Midbrain (tissue), 1 donor: Measurements from ENCODE around the gene CCDC63.
"Not testable (repeated sequence)": the region's sequence is repeated elsewhere in the genome, so short reads cannot be mapped to it uniquely, and the experiment has no call there.

Experiments used
- DNase-seq: peaks from one replicate; lab custom pipeline; 2025; lab: John Stamatoyannopoulos, UW

Gene CCDC63

GRCh38 chr12:110923192-110923591, 76.4 kb downstream of the CCDC63 start:
- no peak for DNase-seq

- no peak for DNase-seq
These were observed 77.0 kb downstream of the CCDC63 start for GRCh38 chr12:110923692-110924334.

GRCh38 chr12:110927546-110927945, 80.8 kb downstream of the CCDC63 start:
- no peak for DNase-seq

- no peak for DNase-seq
These were observed 81.9 kb downstream of the CCDC63 start for GRCh38 chr12:110928700-110929099.

- no peak for DNase-seq
These were observed 83.0 kb downstream of the CCDC63 start for GRCh38 chr12:110929818-110930217.

DNA sequence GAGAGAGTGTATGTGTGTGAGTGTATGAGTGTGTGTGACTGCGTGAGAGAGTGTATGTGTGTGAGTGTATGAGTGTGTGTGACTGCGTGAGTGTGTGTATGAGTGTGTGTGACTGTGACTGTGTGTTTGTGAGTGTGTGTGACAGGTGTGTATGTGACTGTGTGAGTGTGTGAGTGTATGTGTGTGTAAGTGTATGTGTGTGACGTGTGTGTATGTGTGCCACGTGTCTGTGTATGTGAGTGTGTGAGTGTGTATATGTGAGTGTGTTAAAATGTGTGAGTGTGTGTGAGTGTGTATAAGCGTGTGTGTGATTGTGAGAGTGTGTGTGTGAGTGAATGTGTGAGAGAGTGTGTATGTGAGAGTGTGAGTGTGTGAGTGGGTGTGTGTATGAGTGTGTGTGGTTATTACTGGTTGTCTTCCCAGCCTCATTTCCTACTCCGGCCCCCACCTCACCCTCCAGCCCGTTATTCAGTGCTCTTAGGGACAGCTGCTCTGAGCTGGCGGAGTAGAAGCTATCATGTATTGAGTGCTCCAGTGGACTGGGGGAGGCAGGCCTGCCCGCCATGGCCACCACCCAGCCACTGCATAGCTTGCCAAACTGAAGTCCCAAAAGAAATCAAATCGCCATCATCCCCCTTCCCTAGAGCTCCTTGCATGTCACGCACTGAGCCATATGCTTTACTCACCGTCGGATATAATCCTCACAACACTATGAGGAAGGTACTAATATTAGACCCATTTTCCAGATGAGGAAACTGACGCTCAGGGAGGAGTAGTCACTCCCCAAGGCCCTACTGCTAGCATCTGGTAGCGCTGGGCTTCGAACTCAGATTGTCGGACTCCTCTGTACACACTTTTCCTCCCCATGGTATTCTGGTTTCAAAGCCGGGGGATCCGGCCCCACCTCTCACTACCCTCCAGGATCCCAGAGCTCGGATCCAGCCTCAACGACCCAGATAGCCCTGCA, 83.8 kb downstream of the CCDC63 start:
- DNase-seq: no peak

DNA sequence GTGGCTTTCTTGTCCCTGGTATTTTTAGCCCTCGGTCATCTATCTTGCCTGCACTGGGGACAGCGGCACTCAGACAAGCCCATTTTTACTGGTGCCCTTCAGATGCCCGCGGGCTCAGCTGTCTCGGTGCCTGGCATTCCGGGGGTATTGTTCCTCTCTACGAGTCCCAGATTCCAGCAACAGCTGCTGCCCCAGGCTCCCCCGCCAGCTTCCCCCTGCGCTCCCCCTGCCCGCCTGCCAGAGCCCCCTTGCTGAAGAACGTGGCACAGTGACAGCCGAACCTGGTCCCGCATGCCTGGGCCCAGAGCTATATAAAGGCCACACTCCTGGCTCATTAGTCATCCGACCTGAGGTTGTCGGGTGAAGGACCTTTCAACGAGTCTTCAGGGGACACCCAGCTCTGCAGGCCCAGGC, 84.5 kb downstream of the CCDC63 start:
- no peak for DNase-seq

GRCh38 chr12:110932046-110932445, 85.3 kb downstream of the CCDC63 start:
- DNase-seq: no peak

DNA sequence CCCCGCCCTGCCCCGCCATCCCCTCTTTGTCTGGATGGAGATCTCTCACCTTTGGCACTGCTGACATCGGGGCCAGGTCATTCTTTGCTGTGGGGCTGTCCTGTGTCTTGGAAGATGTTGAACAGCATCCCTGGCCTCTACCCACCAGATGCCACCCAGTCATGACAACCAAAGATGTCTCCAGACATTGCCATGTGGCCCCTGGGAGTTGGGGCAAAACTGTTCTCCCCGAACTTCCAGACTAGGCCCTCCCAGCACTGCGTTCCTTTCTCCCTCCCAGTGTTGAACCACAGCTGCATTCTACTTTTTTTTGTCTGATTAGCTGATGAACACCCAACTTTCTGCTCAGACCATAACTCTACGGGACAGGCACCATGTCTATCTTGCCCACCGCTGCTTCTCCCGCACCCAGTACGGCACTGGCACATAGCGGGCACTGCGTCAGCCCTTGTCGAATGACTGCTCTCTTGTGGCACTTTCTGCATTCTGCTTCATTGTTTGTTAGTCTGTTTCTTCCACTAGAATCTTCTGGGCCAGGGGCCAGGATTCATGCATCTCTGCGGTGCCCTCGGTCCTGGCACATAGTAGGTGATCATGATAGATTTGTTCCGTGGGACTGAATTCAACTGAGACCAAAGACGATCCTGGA, 86.7 kb downstream of the CCDC63 start:
- no peak for DNase-seq

GRCh38 chr12:110934093-110934852, 87.5 kb downstream of the CCDC63 start:
- no peak for DNase-seq

DNA sequence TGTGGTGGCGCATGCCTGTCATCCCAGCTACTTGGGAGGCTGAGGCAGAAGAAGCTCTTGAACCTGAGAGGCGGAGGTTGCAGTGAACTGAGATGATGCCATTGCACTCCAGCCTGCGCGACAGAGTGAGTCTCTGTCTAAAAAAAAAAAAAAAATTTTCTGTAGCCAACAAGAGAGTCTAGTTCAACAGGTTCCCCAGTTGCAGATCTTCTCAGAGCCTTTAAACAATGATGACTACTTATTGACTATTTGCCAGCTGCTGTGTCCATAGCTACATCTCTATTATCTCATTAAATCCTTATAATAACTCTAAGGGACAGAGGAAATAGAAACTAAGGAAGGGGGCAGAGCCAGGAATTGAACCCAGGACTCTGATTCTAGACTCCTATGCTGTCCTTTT, 88.8 kb downstream of the CCDC63 start:
- DNase-seq: no peak

- DNase-seq: no peak
These were observed 89.7 kb downstream of the CCDC63 start for GRCh38 chr12:110936367-110937103.

DNA sequence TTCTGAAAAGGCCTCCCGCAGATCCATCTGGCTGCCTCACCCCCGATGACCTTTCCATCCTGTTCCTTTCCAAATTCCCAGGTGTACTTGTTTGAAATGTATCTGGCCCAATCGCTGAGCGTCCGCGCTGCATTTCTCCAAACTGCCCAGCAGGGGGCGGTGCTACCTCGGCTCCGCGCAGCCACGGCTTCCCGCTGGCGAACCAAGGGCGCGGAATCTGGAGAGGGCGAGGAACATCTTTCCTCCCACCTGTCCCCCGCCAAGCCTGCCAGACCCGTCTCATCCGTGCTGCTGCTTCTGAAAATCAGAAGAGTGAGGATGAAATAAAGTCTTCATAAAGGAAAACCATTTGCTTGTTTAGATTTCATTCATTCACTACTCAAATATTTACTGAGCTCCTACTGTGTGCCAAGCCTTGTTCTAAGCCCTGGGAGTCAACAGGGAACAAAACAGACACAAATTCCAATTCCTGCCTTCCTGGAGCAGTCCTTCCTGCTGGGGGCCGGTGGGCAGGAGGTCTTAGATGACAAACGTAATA, 90.4 kb downstream of the CCDC63 start:
- peak; percentile 39 for DNase-seq

GRCh38 chr12:110940296-110940695, 93.5 kb downstream of the CCDC63 start:
- no peak for DNase-seq

DNA sequence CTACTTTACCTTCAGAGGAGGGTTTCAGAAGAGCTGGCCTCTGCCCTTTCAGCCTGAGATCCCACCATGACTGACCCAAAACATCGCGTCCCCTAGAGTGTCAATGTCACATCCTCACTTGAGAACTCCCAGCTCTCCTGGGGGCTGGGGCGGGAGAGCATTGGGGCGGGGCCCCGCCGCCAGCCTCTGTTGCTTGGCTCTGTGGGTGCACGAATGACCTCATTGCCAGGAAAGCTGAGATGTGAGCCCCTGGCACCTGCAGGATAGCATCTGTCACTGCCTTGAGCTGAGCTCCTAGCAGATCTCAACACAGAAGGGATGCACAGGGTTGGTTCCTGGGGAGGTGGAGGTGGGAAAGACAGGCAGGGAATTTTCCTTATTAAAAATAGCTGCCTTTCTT, 94.1 kb downstream of the CCDC63 start:
- DNase-seq: no peak

- no peak for DNase-seq
These were observed 94.6 kb downstream of the CCDC63 start for GRCh38 chr12:110941391-110941790.

- no peak for DNase-seq
These were observed 96.6 kb downstream of the CCDC63 start for GRCh38 chr12:110943373-110943772.

DNA sequence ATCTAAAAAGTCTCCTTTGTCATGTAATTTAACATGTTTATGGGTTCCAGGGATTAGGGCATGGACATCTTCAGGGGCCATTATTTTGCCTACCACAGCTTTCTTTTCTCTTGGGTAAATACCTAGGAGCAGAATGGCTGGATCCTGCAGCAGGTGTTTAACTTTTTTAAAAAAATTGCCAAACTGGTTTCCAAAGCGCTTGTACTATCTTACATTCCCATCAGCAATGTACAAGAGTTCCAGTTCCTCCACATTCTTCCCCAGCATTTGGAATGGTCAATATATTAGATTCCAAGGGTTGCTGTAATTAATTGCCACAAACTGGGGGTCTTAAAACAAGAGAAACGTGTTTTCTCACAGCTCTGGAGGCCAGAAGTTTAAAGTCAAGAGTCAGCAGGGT, 101.3 kb downstream of the CCDC63 start:
- DNase-seq: no peak

DNA sequence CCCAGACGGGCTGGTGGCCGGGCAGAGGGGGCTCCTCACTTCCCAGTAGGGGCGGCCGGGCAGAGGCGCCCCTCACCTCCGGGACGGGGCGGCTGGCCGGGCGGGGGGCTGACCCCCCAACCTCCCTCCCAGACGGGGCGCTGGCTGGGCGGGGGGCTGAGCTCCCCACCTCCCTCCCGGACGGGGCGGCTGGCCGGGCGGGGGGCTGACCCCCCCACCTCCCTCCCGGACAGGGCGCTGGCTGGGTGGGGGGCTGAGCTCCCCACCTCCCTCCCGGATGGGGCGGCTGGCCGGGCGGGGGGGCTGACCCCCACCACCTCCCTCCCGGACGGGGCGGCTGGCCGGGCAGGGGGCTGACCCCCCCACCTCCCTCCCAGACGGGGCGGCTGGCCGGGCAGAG, 103.7 kb downstream of the CCDC63 start:
- DNase-seq: not testable (repeated sequence)

DNA sequence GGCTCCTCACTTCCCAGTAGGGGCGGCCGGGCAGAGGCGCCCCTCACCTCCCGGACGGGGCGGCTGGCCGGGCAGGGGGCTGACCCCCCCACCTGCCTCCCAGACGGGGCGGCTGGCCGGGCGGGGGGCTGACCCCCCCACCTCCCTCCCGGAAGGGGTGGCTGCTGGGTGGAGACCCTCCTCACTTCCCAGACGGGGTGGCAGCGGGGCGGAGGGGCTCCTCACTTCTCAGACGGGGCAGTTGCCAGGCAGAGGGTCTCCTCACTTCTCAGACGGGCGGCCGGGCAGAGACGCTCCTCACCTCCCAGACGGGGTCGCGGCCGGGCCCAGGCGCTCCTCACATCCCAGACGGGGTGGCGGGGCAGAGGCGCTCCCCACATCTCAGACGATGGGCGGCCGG, 104.1 kb downstream of the CCDC63 start:
- DNase-seq: not testable (repeated sequence)
